GM04503 (cell line): Measurements from ENCODE around the gene MYLK3.
"Not testable (repeated sequence)": the region's sequence is repeated elsewhere in the genome, so short reads cannot be mapped to it uniquely, and the experiment has no call there.

Experiments
- DNase-seq: peaks from one replicate; pipeline ENCODE4 v3.0.0-alpha.2; 2012; ENCODE audit warnings: low read depth

Gene MYLK3

GRCh38 chr16:46747777-46748651, at the start of gene MYLK3:
Gene MYLK3, minus strand, starts transcription at chr16:46748344. Its CDS starts 151 bp downstream, at chr16:46748193.
- no peak for DNase-seq

GRCh38 chr16:46797501-46797900, 49.4 kb upstream of the MYLK3 start:
- no peak for DNase-seq

GRCh38 chr16:46796764-46797269, 48.7 kb upstream of the MYLK3 start:
- DNase-seq, result no peak

- no peak for DNase-seq
Observed at GRCh38 chr16:46793841-46794240, 45.7 kb upstream of the MYLK3 start.

GRCh38 chr16:46790599-46791270, 42.6 kb upstream of the MYLK3 start:
- no peak for DNase-seq

- no peak for DNase-seq
Observed at GRCh38 chr16:46789499-46790414, 41.6 kb upstream of the MYLK3 start.

GRCh38 chr16:46788891-46789474, 40.8 kb upstream of the MYLK3 start:
- DNase-seq, result no peak

GRCh38 chr16:46787909-46788308, 39.8 kb upstream of the MYLK3 start:
- no peak for DNase-seq

GRCh38 chr16:46785076-46785845, 37.1 kb upstream of the MYLK3 start:
- DNase-seq, result no peak

- DNase-seq, result not testable (repeated sequence)
Observed at GRCh38 chr16:46784569-46784968, 36.4 kb upstream of the MYLK3 start.

GRCh38 chr16:46783800-46784199, 35.7 kb upstream of the MYLK3 start:
- no peak for DNase-seq

GRCh38 chr16:46782320-46782719, 34.2 kb upstream of the MYLK3 start:
- DNase-seq, result no peak

GRCh38 chr16:46777804-46778203, 29.7 kb upstream of the MYLK3 start:
- no peak for DNase-seq

- no peak for DNase-seq
Observed at GRCh38 chr16:46775214-46775613, 27.1 kb upstream of the MYLK3 start.

GRCh38 chr16:46774743-46775177, 26.6 kb upstream of the MYLK3 start:
- no peak for DNase-seq

- DNase-seq, result no peak
Observed at GRCh38 chr16:46772463-46772862, 24.3 kb upstream of the MYLK3 start.

GRCh38 chr16:46768809-46769208, 20.7 kb upstream of the MYLK3 start:
- DNase-seq, result no peak

- DNase-seq, result no peak
Observed at GRCh38 chr16:46765050-46765449, 16.9 kb upstream of the MYLK3 start.

- DNase-seq, result no peak
Observed at GRCh38 chr16:46763147-46763546, 15.0 kb upstream of the MYLK3 start.

- no peak for DNase-seq
Observed at GRCh38 chr16:46762583-46762982, 14.4 kb upstream of the MYLK3 start.

- DNase-seq, result no peak
Observed at GRCh38 chr16:46759309-46759708, 11.2 kb upstream of the MYLK3 start.
